K562 (cell line): Measurements from ENCODE around the gene CDH2. TPM values are rescaled to one million over a fixed set of nuclear protein-coding genes. Genes with fewer than 3 reads are reported as not detected.

Experiments
- ATAC-seq: fragments of 200-7000 bp; cut with Tn5 transposase; 3 replicates; pipeline ENCODE4 v1.9.1; 2020; ENCODE audit warnings: moderate library complexity
- BruUV-seq: library from RNA; stranded (reverse); fragments of 400-500 nt; replicated peaks from 2 replicates; lab custom pipeline; 2021; lab: Mats Ljungman, UMichigan
- CTCF ChIA-PET: fragments of 300-600 bp; formaldehyde crosslinking; extraction: SDS; loops from one replicate; lab custom pipeline; 2021; ENCODE audit warnings: low intra/inter-chr PET ratio; lab: Yijun Ruan, JAX
- POLR2A ChIA-PET: fragments of 300-600, 350-650 bp; sonication (Branson Sonifier 250); formaldehyde crosslinking; extraction: SDS; loops from one replicate; lab custom pipeline; 2021; ENCODE audit warnings: antibody characterized with exemption, inconsistent platforms; lab: Yijun Ruan, JAX
- DNase-seq, 4 experiments: peaks; one replicate each; pipeline versions ENCODE4 v3.0.0 to v3.0.0-alpha.2; 2011 to 2018; ENCODE audit warnings: low spot score in 3 of 4, mixed read lengths in 3 of 4; ENCODE audit errors: extremely low read depth in 1 of 4
- FAIRE-seq: peaks from 2 replicates; lab custom pipeline; 2011; peaks lifted over from hg19 to GRCh38; lab: Jason Lieb, UNC
- H2AFZ ChIP-seq: 2 replicates; pipeline ENCODE4 v1.6.0; 2011; ENCODE audit warnings: low read depth, low read length, control low read depth, inconsistent platforms
- H3K27ac ChIP-seq: fragments of 200-600 bp; 3 replicates; pipeline ENCODE4 v1.8.0; 2011; ENCODE audit warnings: low read depth, mild to moderate bottlenecking, control low read depth, inconsistent platforms, low read length, moderate library complexity, mixed read lengths; ENCODE audit errors: extremely low read depth
- H3K27me3 ChIP-seq, 2 experiments: fragments of 300-600 bp in 1 of 2; 2 replicates in 1 of 2; 3 replicates in 1 of 2; pipeline versions ENCODE4 v1.6.0 to v1.8.0; 2011; ENCODE audit warnings: inconsistent platforms in 2 of 2, low read length in 2 of 2, mild to moderate bottlenecking in 1 of 2, mixed read lengths in 1 of 2, moderate library complexity in 1 of 2; ENCODE audit not compliant: control insufficient read depth in 2 of 2, insufficient read depth in 2 of 2
- H3K36me3 ChIP-seq: fragments of 300-600 bp; 3 replicates; pipeline ENCODE4 v1.8.0; 2011; ENCODE audit warnings: mild to moderate bottlenecking, low read length, inconsistent platforms; ENCODE audit not compliant: control insufficient read depth, insufficient read depth
- H3K4me1 ChIP-seq, 2 experiments: fragments of 200-600 bp in 1 of 2; replicated peaks in 1 of 2; 2 replicates in 1 of 2; 3 replicates in 1 of 2; pipeline versions ENCODE4 v1.5.1 to v1.8.0; 2011; ENCODE audit warnings: inconsistent platforms in 2 of 2, low read length in 2 of 2, mild to moderate bottlenecking in 1 of 2, mixed read lengths in 1 of 2, moderate library complexity in 1 of 2; ENCODE audit not compliant: control insufficient read depth in 2 of 2, insufficient read depth in 2 of 2
- H3K4me2 ChIP-seq: 2 replicates; pipeline ENCODE4 v1.6.1; 2011; ENCODE audit warnings: low read length, control low read depth, inconsistent platforms, mixed read lengths; ENCODE audit not compliant: insufficient read depth
- H3K4me3 ChIP-seq: fragments of 200-600 bp; sonication (generic), shearing (Covaris generic); 2 replicates; pipeline ENCODE4 v1.5.1; 2016; ENCODE audit warnings: control low read depth, inconsistent platforms
- H3K79me2 ChIP-seq: fragments of 200-600 bp; 3 replicates; pipeline ENCODE4 v1.8.0; 2011; ENCODE audit warnings: low read length, inconsistent platforms; ENCODE audit not compliant: control insufficient read depth, insufficient read depth
- H3K9ac ChIP-seq, 2 experiments: 2 replicates each; pipeline versions ENCODE4 v1.6.0 to v1.6.1; 2011; ENCODE audit warnings: low read depth in 2 of 2, low read length in 2 of 2, control low read depth in 1 of 2, inconsistent platforms in 1 of 2, mild to moderate bottlenecking in 1 of 2, mixed read lengths in 1 of 2; ENCODE audit not compliant: insufficient read depth in 1 of 2
- H3K9me1 ChIP-seq: one replicate; pipeline ENCODE4 v1.6.0; 2011; ENCODE audit warnings: inconsistent platforms, mild to moderate bottlenecking, low read length, moderate library complexity; ENCODE audit not compliant: control insufficient read depth, insufficient read depth
- H3K9me3 ChIP-seq: replicated peaks from 2 replicates; pipeline ENCODE4 v1.5.1; 2011; ENCODE audit warnings: low read depth, low read length, inconsistent platforms; ENCODE audit not compliant: control insufficient read depth, insufficient read depth
- H4K20me1 ChIP-seq: replicated peaks from 2 replicates; pipeline ENCODE4 v1.6.1; 2011; ENCODE audit warnings: low read length, inconsistent platforms, mixed read lengths; ENCODE audit not compliant: control insufficient read depth, insufficient read depth
- ATF1 ChIP-seq, 2 experiments: fragments of 450-650 bp in 1 of 2; IDR thresholded peaks; 2 replicates each; pipeline ENCODE4 v1.6.1; 2016; ENCODE audit warnings: missing compliant biosample characterization in 1 of 2, missing genetic modification characterization in 1 of 2
- CBFB ChIP-seq: sonication (generic); formaldehyde crosslinking; IDR thresholded peaks from 2 replicates; pipeline ENCODE4 v1.4.0; 2020; ENCODE audit warnings: mild to moderate bottlenecking, missing genetic modification reagents
- EGR1 ChIP-seq: fragments of 450-650 bp; conservative IDR thresholded peaks from 2 replicates; pipeline ENCODE4 v1.6.1; 2017; ENCODE audit warnings: mild to moderate bottlenecking
- ILK ChIP-seq: fragments of 450-650 bp; IDR thresholded peaks from 2 replicates; pipeline ENCODE4 v1.6.1; 2016; ENCODE audit warnings: missing genetic modification characterization, low read depth, mild to moderate bottlenecking, missing compliant biosample characterization, moderate library complexity, borderline replicate concordance
- KDM5B ChIP-seq: fragments of 200-600 bp; sonication (generic); IDR thresholded peaks from 2 replicates; pipeline ENCODE4 v1.6.1; 2012; ENCODE audit warnings: low read depth, mild to moderate bottlenecking, moderate library complexity, low read length, control low read depth, inconsistent platforms; ENCODE audit not compliant: insufficient replicate concordance
- KLF10 ChIP-seq: fragments of 250-450 bp; sonication (Bioruptor Pico); IDR thresholded peaks from 2 replicates; pipeline ENCODE4 v1.6.1; 2021; ENCODE audit warnings: matching md5 sums
- MIER1 ChIP-seq: fragments of 450-650 bp; IDR thresholded peaks from 2 replicates; pipeline ENCODE4 v1.6.1; 2016; ENCODE audit warnings: antibody characterized with exemption, mild to moderate bottlenecking, low read depth
- SMAD1 ChIP-seq: fragments of 150-350 bp; IDR thresholded peaks from 2 replicates; pipeline ENCODE4 v1.6.1; 2014; ENCODE audit warnings: low read length, low read depth; ENCODE audit not compliant: partially characterized antibody
- SMARCA4 ChIP-seq: fragments of 450-650 bp; IDR thresholded peaks from 2 replicates; pipeline ENCODE4 v1.6.1; 2016
- SNIP1 ChIP-seq: fragments of 450-650 bp; IDR thresholded peaks from 2 replicates; pipeline ENCODE4 v1.7.1; 2017; ENCODE audit warnings: low read depth, mild to moderate bottlenecking
- TARDBP ChIP-seq: fragments of 450-650 bp; IDR thresholded peaks from 2 replicates; pipeline ENCODE4 v1.6.1; 2016
- ZBED1 ChIP-seq: IDR thresholded peaks from 2 replicates; pipeline ENCODE4 v1.6.1; 2014
- ZNF165 ChIP-seq: fragments of 250-450 bp; sonication (Bioruptor Pico); IDR thresholded peaks from 2 replicates; pipeline ENCODE4 v1.4.0; 2020; ENCODE audit warnings: borderline replicate concordance
- ZNF324 ChIP-seq: fragments of 250-450 bp; sonication (Bioruptor Pico); IDR thresholded peaks from 2 replicates; pipeline ENCODE4 v1.4.0; 2020; ENCODE audit warnings: mild to moderate bottlenecking
- WGBS: fragments of 100-300 bp; shearing (Covaris generic); methylation state at CpG from one replicate; pipeline ENCODE4 v1.1.6; 2016; ENCODE audit warnings: low coverage, mixed read lengths; ENCODE audit not compliant: insufficient coverage; ENCODE audit errors: missing lambda C conversion rate; 5-methylcytosine and 5-hydroxymethylcytosine counted together
- in situ Hi-C: fragments of 300-500 bp; cut with MboI; formaldehyde crosslinking; loops from 4 replicates; pipeline ENCODE4 v1.15.0; 2018; ENCODE audit warnings: inconsistent platforms, mixed read lengths
- intact Hi-C: fragments of 100-400 bp; cut with micrococcal nuclease; formaldehyde crosslinking; loops from 2 replicates; pipeline ENCODE4 v1.14.2; 2022
- polyA plus RNA-seq, 8 experiments: library from polyadenylated mRNA; depleted of rRNA in 4 of 8; stranded (reverse) in 5 of 8; unstranded in 3 of 8; fragments of >200 nt; fragmentation: Nextera tagmentation in 2 of 8; fragmentation: Illumina TruSeq in 1 of 8; extraction: Ambion mirVana in 2 of 8; extraction: Trizol in 1 of 8; gene quantifications; 2 replicates each; pipeline versions ENCODE4 v1.2.1 to v1.2.3, GENCODE V29; 2011 to 2014; ENCODE audit warnings: inconsistent platforms in 1 of 8, missing spikeins in 1 of 8
- total RNA-seq, 7 experiments: library from RNA; depleted of rRNA in 6 of 7; stranded (reverse); fragments of >200 nt in 6 of 7; fragmentation: Illumina TruSeq in 2 of 7; extraction: Trizol in 2 of 7; gene quantifications; 2 replicates each; pipeline versions ENCODE4 v1.2.1 to v1.2.3, GENCODE V29; 2011 to 2021; ENCODE audit warnings: low replicate concordance in 1 of 7

The CDH2 gene
- total and polyA plus RNA-seq, 9 of the 15 experiments (the other 6 are each of a cell fraction or from before 2014, with no cell fraction given): 0.04 TPM; not detected in 8

DNA sequence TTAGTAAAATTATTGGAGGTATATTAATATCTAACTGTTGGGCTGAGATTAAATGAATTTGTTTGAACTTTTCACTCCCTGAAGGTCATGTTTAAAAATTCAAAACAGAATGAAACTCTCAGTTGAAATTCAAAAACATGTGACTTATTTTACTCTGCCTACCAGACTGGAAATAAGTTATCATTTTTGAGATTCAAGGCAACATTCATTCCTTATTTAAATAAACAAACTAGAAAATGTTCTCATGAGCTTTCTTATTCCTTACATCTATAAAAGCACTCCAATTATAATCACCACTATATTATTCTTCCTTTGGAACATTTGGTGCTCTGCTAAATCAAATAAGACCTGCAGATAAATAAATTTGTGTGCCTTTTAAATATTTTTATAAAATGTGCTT lies 217.8 kb downstream of the CDH2 start:
- Histone ChIP-seq H3K27me3 (no peaks in the 10 kb centered on the region), H3K9ac (no peak overlapping the region), H3K9me1 (no peaks in the 10 kb centered on the region), H2AFZ (no peak overlapping the region), H4K20me1 (no peaks in the 10 kb centered on the region), H3K4me1 (no peaks in the 10 kb centered on the region), H3K36me3 (no peaks in the 10 kb centered on the region), H3K27ac (no peak overlapping the region), H3K9me3 (no peaks in the 10 kb centered on the region), H3K4me3 (no peak overlapping the region), H3K4me2 (no peak overlapping the region), H3K79me2 (no peaks in the 10 kb centered on the region)
- ChIA-PET CTCF (no interaction called here), POLR2A (no interaction called here)
- intact Hi-C loops (no loop called here), in situ Hi-C loops (no loop called here)
- no peak for ATAC-seq
- DNase-seq: no peak
- FAIRE-seq: no peak
- BruUV-seq: no TSS peak
- TF ChIP-seq ILK (tag) (no peak), SMARCA4 (no peak), EGR1 (no peak)

DNA sequence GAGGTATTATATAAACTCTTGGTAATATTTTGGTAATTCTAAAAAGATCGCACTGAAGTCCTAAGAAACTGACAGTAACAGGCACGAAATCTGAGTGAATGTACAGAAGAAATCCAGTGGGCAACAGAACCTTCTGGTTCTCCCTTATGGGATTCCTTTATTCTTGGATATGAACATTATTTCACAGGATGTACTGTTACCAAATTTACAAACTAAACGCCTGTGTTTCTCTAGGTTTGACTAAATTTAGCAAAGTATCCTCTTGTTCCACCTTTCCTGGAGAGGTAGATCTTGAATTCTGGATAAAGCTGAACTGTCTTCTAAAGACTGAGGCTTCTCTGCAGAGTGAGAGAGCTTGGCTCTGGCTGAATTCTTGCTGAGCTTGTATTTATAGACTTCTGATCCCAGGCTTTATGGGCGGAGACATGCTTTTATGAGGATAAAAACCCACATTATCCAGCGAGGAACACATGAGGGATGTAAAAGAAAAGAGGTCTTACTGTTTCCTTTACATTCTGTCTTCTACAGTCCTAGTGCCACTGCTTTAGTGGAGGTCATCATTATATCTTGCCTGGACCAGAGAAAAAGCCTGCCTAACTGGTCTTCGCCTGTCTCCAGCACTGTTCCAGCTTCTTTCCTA lies 220.8 kb downstream of the CDH2 start:
- Histone ChIP-seq H3K27ac (no peak overlapping the region), H3K36me3 (no peaks in the 10 kb centered on the region), H3K79me2 (no peaks in the 10 kb centered on the region), H3K9ac (no peak overlapping the region), H3K9me1 (no peaks in the 10 kb centered on the region), H3K4me1 (no peaks in the 10 kb centered on the region), H3K4me2 (no peak overlapping the region), H3K27me3 (no peaks in the 10 kb centered on the region), H2AFZ (no peak overlapping the region), H4K20me1 (no peaks in the 10 kb centered on the region), H3K9me3 (no peaks in the 10 kb centered on the region), H3K4me3 (no peak overlapping the region)
- in situ Hi-C loops: no loop called here
- ATAC-seq: no peak
- 0% methylated on average over 6 of the region's 6 CpGs for WGBS
- intact Hi-C loops: no loop called here
- no TSS peak for BruUV-seq
- FAIRE-seq: no peak
- TF ChIP-seq SNIP1 (no peak), ZNF324 (CRISPR knock-in tag) (no peak), MIER1 (no peak), CBFB (no peak), TARDBP (no peak), KLF10 (CRISPR knock-in tag) (no peak), ZBED1 (no peak), KDM5B (no peak), SMAD1 (no peak), ZNF165 (no peak), ATF1 (CRISPR knock-in tag; IDR thresholded peaks at IDR 0.05) (no peak), ATF1 (tag; IDR thresholded peaks at IDR 0.05) (no peak)
- ChIA-PET CTCF (no interaction called here), POLR2A (no interaction called here)
- no peak for DNase-seq
